Measurements from ENCODE around the gene NXPE3.
"Not testable (repeated sequence)": the region's sequence is repeated elsewhere in the genome, so short reads cannot be mapped to it uniquely, and the experiment has no call there.

The NXPE3 gene

GRCh38 chr3:101779047-101779821 is at the start of gene NXPE3:
Gene NXPE3, plus strand, starts transcription at chr3:101779211. Its CDS starts 6,386 bp downstream, at chr3:101785597.
- peak; percentile 86 for DNase-seq (ENCODE audit: low read depth)

DNA sequence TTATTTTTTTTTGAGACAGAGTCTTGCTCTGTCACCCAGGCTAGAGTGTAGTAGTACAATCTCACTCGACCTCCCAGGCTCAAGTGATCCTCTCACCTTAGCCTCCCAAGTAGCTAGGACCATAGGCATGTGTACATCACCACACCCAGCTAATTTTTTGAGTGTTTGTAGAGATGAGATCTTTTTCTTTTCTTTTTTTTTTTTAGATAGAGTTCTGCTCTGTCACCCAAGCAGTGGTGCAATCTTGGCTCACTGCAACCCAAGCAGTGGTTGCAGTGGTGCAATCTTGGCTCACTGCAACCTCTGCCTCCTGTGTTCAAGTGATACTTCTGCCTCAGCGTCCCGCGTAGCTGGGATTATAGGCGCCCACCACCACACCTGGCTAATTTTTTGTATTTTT is 49.4 kb upstream of the NXPE3 start:
- no peak for DNase-seq (ENCODE audit: low read depth)

DNA sequence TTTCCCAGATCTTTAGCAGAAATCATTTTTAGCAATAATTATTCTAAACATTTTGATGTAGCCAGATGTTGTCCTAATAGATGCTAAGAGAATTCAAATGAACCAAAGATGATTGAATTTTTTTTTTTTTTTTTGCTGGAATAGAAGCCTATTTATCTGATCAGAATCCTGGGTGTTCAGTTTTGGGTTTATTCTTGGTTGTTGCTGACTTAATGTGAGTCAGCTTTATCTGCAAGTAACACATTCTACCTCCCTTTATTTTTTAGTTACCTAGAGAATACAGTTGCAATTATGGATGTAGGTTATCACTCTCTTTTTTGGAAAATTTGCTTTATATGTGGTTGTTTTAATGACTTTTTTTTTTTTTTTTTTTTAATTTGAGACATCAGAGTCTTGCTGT is 48.2 kb upstream of the NXPE3 start:
- no peak for DNase-seq (ENCODE audit: low read depth)

GRCh38 chr3:101732240-101732641 is 46.8 kb upstream of the NXPE3 start:
- no peak for DNase-seq (ENCODE audit: low read depth)

- no peak for DNase-seq (ENCODE audit: low read depth)
These were observed 43.2 kb upstream of the NXPE3 start for GRCh38 chr3:101735833-101736232.

GRCh38 chr3:101741914-101742313 is 37.1 kb upstream of the NXPE3 start:
- DNase-seq (ENCODE audit: low read depth): not testable (repeated sequence)

- no peak for DNase-seq (ENCODE audit: low read depth)
These were observed 34.2 kb upstream of the NXPE3 start for GRCh38 chr3:101744811-101745210.

GRCh38 chr3:101745934-101746333 is 33.1 kb upstream of the NXPE3 start:
- DNase-seq (ENCODE audit: low read depth): not testable (repeated sequence)

GRCh38 chr3:101753386-101754113 is 25.5 kb upstream of the NXPE3 start:
- DNase-seq (ENCODE audit: low read depth): not testable (repeated sequence)

GRCh38 chr3:101758224-101758623 is 20.8 kb upstream of the NXPE3 start:
- DNase-seq (ENCODE audit: low read depth): no peak

- DNase-seq (ENCODE audit: low read depth): peak; percentile 4
These were observed 16.9 kb upstream of the NXPE3 start for GRCh38 chr3:101762041-101762646.

GRCh38 chr3:101777745-101778281 is 1.2 kb upstream of the NXPE3 start:
- not testable (repeated sequence) for DNase-seq (ENCODE audit: low read depth)

DNA sequence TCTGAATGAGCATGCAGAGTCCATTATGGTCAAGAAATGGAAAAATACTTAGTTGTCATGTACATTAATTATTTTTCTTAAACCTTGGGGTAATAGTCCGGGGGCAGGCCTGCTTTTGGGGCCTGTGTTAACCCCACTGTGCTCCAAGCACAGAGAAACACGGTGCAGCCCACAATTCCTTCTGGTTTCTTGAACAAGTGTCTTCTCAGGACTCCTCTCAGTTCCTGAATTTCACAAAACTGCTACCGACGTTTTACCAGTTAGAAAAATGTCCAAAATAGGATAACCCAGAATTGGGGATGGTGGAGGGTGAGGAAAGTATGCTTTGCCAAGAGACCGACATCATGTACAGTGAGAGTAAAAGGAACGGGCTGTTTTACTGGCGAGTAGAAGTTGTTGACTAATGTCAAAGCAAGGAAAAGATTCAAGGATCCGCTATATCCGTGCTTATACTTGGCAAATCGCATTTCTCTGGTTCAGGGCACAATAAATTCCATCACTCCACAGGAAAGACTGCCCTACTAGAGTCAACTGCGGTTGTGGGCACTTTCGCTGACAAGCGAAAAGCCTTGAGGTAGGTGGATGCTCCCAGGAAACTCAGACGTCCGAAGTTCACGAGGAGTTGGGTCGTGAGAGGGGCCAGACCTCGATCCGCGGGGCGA is 495 bp upstream of the NXPE3 start:
- no peak for DNase-seq (ENCODE audit: low read depth)

DNA sequence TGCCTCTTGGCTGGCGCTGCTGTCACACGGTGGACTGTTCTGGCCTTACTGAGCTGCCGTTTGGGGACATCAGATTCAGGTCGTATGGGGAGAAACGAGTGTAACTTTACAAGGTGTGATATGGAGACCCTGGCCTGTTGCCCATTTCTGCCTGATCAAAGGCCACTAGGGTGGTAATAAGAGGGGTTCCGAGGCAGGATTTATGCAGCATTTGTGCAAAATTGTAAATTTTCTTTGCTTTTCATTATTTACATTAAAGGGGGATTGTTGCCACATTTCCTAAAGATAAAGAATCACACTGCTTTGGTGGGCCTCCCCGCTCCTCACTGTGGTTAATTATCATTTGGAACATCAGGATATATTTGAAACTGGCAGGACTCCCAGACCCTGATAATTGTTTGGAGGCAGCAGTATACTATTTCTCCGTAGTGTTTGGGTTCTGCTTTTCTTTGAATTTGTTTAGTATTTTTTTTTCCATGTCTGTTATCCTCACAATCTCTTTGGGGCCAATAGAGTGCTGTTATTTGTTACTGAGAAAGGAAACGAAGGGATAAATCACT is 891 bp downstream of the NXPE3 start:
- peak; percentile 4 for DNase-seq (ENCODE audit: low read depth)

- DNase-seq (ENCODE audit: low read depth): peak; percentile 89
These were observed 1.6 kb downstream of the NXPE3 start for GRCh38 chr3:101780661-101781060.

DNA sequence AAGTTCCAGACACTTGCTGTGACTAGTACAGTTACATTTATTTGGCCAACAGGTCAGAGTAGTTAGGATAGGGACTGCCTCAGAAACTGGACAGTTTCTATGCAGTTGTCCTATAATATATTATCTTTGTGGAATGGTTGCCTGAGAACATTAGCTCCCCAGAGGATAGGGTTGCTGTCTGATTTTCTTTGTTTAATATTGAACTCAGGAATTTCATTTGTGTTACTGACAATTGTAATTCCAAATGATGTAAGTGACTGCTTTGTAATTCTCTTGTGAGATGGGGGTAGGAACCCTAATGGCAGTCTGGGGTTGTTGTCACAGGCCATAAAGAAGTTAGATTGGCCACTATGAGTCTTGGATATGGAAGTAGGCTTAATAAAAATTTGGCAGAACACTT is 2.2 kb downstream of the NXPE3 start:
- DNase-seq (ENCODE audit: low read depth): no peak

DNA sequence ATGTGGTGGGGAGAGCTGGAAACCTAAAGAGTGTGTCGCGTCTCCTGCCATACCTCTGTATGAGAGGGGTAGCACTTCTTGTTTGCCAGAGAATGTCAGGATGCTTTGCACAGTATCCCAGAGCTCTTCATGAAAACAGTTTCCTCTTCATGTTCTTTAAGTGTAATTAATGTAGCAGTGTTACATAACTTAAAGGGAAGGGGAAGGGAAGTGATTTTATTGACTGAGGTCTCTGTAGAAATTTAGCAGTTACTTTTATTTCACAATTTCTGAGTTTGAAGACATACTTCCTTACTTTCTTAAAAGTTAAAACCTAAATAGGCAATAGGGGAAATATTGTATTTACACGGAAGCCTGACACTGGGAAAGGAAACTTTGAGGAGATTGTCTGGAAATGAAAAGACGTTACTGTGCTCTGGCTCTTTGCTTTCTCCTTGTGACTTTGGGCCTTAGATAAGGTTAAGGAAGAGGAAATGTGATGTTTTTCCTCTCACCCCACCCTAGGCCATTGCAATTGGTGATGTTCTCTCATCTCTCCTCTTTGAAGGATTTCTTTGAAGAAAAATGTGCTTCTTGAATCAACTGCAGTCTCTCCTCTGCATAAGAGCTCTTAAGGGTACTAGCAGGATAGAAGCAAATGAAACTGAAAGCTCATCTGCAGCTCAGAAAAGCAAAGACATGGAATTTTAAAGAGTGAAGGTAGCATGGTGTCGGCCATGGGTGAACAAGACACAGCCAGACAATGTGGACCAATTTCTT is 6.0 kb downstream of the NXPE3 start:
- no peak for DNase-seq (ENCODE audit: low read depth)

DNA sequence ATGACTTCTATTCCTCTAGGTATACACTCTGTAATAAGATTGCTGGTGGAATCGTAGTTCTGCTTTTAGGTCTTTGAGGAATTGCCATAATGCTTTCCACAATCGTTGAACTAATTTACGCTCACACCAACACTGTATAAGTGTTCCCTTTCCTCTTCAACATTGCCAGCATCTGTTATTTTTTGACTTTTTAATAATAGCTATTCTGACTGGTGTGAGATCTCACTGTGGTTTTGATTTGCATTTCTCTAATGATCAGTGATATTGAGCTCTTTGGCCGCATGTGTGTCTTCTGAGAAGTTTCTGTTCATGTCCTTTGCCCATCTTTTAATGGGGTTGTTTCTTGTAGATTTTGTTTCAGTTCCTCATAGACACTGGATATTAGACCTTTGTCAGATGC is 12.8 kb downstream of the NXPE3 start:
- DNase-seq (ENCODE audit: low read depth): no peak

DNA sequence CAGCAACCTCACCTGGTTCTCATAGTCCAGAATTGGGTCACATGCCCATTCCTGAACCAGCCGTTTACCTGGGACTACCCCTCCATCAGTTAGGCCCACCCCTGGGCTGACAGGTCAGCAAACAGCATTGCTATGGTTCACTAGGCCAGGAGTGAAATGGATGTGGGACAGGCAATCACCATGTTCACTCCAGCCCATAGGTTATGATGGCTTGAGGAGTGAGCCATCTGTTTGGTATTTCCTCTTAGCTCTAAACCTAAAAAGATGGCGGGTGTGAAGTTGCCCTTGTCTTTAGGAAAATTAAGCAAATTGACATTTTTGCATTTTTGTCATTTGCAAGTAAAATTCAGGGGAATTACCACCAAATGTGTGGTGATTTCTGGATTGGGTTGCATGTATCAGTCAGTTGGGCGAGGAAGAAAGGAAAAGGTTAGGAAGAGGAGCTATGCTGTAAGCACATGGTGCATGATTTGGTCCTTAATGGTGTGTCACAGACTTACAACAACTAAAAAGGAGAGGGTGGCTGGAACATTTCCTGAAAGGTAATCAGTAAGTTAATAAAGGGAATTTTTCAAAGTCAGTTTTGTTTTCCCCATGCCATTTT is 17.2 kb downstream of the NXPE3 start:
- DNase-seq (ENCODE audit: low read depth): peak; percentile 25

DNA sequence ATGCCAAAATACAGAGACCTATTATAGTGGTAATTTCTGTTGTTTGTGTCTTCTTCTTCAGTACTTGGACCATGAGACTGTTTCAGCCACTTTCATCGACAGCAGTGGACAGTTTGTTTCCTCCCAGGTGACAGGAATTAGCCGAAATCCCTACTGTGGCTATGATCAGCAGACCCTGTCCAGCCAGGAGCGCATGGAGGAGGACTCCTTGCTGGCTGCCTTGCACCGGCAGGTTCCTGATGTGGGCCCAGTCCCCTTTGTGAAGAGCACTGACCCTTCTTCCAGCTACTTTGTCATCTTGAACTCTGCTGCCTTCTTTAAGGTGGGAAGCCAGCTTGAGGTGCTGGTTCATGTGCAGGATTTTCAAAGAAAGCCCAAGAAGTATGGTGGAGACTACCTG is 22.2 kb downstream of the NXPE3 start:
- DNase-seq (ENCODE audit: low read depth): no peak

- DNase-seq (ENCODE audit: low read depth): no peak
These were observed 23.2 kb downstream of the NXPE3 start for GRCh38 chr3:101802179-101802578.

Measured in ELR (cell line).